IPS DF 6.9 (cell line): Measurements from ENCODE around the gene NOXA1.
"Not testable (repeated sequence)": the region's sequence is repeated elsewhere in the genome, so short reads cannot be mapped to it uniquely, and the experiment has no call there.

Experiments used
- DNase-seq: peaks from one replicate; pipeline ENCODE4 v3.0.0-alpha.2; 2013; ENCODE audit warnings: low read depth, low spot score
- H3K27ac ChIP-seq: one replicate; pipeline ENCODE4 v1.5.1; 2013; ENCODE audit warnings: low read length, control low read depth
- H3K27me3 ChIP-seq: 2 replicates; pipeline ENCODE4 v1.6.1; 2013; ENCODE audit warnings: mild to moderate bottlenecking, low read length; ENCODE audit not compliant: control insufficient read depth, insufficient read depth
- H3K36me3 ChIP-seq: 2 replicates; pipeline ENCODE4 v1.6.1; 2013; ENCODE audit warnings: low read length; ENCODE audit not compliant: control insufficient read depth, insufficient read depth
- H3K4me1 ChIP-seq: 2 replicates; pipeline ENCODE4 v1.6.1; 2013; ENCODE audit warnings: low read length; ENCODE audit not compliant: control insufficient read depth, insufficient read depth
- H3K4me3 ChIP-seq: 2 replicates; pipeline ENCODE4 v1.5.1; 2013; ENCODE audit warnings: mild to moderate bottlenecking, low read length
- H3K9me3 ChIP-seq: 2 replicates; pipeline ENCODE4 v1.6.1; 2013; ENCODE audit warnings: low read length, inconsistent platforms; ENCODE audit not compliant: control insufficient read depth, insufficient read depth
- WGBS: extraction: QIAGEN DNeasy Blood & Tissue Kit; methylation state at CpG from one replicate; pipeline ENCODE4 v1.1.7; 2013; ENCODE audit warnings: mixed read lengths, missing lambda C conversion rate; ENCODE audit not compliant: insufficient read length, insufficient coverage; 5-methylcytosine and 5-hydroxymethylcytosine counted together

NOXA1 gene

GRCh38 chr9:137381501-137382443 lies 41.4 kb upstream of the NOXA1 start:
- no peaks in the 10 kb centered on the region; the same call in 1 of the 2 replicates for H3K36me3 ChIP-seq
- no peak for DNase-seq
- no CpG with 5 or more reads among the region's 53 CpGs for WGBS
- no peaks in the 10 kb centered on the region for H3K27me3 ChIP-seq
- H3K27ac ChIP-seq = no peak overlapping the region
- H3K4me3 ChIP-seq = no peak overlapping the region
- H3K9me3 ChIP-seq = no peaks in the 10 kb centered on the region
- no peaks in the 10 kb centered on the region; the same call in 1 of the 2 replicates for H3K4me1 ChIP-seq

GRCh38 chr9:137382444-137383080 lies 40.6 kb upstream of the NOXA1 start:
- no peak overlapping the region for H3K4me3 ChIP-seq
- H3K36me3 ChIP-seq = no peaks in the 10 kb centered on the region; the same call in 1 of the 2 replicates
- DNase-seq = no peak
- WGBS = no CpG with 5 or more reads among the region's 25 CpGs
- no peaks in the 10 kb centered on the region for H3K9me3 ChIP-seq
- H3K27me3 ChIP-seq = no peaks in the 10 kb centered on the region
- H3K4me1 ChIP-seq = no peaks in the 10 kb centered on the region; the same call in 1 of the 2 replicates
- H3K27ac ChIP-seq = no peak overlapping the region

- no peaks in the 10 kb centered on the region; the same call in 1 of the 2 replicates for H3K4me1 ChIP-seq
- no CpG with 5 or more reads among the region's 27 CpGs for WGBS
- DNase-seq = no peak
- H3K4me3 ChIP-seq = no peak overlapping the region
- no peaks in the 10 kb centered on the region for H3K9me3 ChIP-seq
- no peak overlapping the region for H3K27ac ChIP-seq
- H3K36me3 ChIP-seq = no peaks in the 10 kb centered on the region; the same call in 1 of the 2 replicates
- no peaks in the 10 kb centered on the region for H3K27me3 ChIP-seq
These were observed 40.0 kb upstream of the NOXA1 start for GRCh38 chr9:137383081-137383783.

GRCh38 chr9:137383784-137384756 lies 39.1 kb upstream of the NOXA1 start:
- Histone ChIP-seq H3K4me3 (no peak overlapping the region), H3K9me3 (no peaks in the 10 kb centered on the region), H3K27me3 (no peaks in the 10 kb centered on the region), H3K4me1 (no peaks in the 10 kb centered on the region; the same call in 1 of the 2 replicates), H3K27ac (no peak overlapping the region), H3K36me3 (no peaks in the 10 kb centered on the region; the same call in 1 of the 2 replicates)
- no CpG with 5 or more reads among the region's 39 CpGs for WGBS
- DNase-seq = no peak

DNA sequence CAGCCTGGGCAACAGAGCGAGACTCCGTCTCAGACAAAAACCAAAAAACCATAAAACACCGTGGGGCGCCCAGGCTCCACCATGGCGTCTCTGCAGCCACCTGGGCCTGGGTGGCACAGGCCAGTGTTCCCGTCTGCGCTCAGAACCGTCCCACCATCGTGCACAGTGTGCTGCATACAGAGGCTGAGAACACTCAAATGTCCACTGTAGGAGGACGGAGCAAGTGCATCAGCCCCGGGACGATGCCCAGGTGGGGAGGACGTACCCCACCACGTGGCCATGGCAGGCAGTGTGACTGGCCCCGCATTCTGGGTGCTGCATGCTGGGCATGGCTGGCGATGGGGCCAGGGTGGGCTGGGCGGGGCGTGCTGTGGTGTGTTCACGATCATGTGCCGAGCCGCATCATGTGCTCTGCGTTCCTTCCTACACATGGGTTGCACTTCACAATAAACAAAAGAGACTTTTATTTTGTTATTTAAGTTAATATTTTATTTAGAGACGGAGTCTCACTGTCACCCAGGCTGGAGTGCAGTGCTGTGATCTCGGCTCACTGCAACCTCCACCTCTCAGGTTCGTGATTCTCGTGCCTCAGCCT lies 38.0 kb upstream of the NOXA1 start:
- no peak for DNase-seq
- H3K9me3 ChIP-seq = no peaks in the 10 kb centered on the region
- no peaks in the 10 kb centered on the region for H3K27me3 ChIP-seq
- WGBS = no CpG with 5 or more reads among the region's 26 CpGs
- H3K4me3 ChIP-seq = no peak overlapping the region
- no peak overlapping the region for H3K27ac ChIP-seq
- H3K4me1 ChIP-seq = no peaks in the 10 kb centered on the region; the same call in 1 of the 2 replicates
- H3K36me3 ChIP-seq = no peaks in the 10 kb centered on the region; the same call in 1 of the 2 replicates

GRCh38 chr9:137386507-137387113 lies 36.6 kb upstream of the NOXA1 start:
- no CpG with 5 or more reads among the region's 12 CpGs for WGBS
- H3K36me3 ChIP-seq, H3K4me1 ChIP-seq, H3K4me3 ChIP-seq, DNase-seq, H3K27me3 ChIP-seq, H3K9me3 ChIP-seq, H3K27ac ChIP-seq: not testable (repeated sequence)

DNA sequence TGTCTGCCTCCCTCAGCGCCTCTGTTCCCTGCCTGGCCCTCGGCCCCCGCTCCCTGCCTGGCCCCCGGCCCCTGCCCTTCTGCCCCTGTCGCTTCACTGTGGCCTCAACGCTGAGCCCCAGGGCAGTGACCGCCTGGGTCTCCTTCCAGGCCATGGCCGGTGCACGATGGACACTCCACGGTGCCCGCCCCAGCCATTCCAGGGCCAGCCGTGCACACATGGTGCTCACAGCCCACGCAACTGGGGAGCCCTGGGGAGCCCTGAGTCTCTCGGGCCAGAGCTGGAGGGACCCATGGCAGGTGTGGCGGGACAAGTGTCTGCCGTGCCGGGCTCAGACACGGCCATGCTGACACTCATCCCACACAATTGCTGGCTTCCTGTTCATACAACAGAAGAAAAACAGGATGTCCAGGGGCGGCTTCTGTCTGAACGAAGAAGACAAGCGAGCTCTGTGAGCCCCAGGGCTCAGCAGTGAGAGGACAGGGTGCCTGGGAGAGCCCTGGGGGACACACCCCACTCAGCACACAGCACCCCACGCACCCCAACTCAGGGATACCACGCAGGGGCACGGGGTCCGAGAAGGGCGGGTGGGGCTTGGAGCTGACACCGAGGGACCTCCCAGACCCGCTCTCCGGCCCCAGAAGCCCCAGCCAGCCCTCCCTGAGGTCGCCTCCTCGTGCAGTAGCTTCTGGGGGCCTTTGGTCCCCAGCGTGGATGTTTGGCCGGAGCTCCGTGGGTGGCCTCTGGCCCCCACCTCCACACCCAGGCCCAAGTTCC lies 35.9 kb upstream of the NOXA1 start:
- Histone ChIP-seq H3K4me3 (no peak overlapping the region), H3K4me1 (no peaks in the 10 kb centered on the region; the same call in 1 of the 2 replicates), H3K27ac (no peak overlapping the region), H3K36me3 (no peaks in the 10 kb centered on the region; the same call in 1 of the 2 replicates), H3K27me3 (no peaks in the 10 kb centered on the region), H3K9me3 (no peaks in the 10 kb centered on the region)
- WGBS = no CpG with 5 or more reads among the region's 34 CpGs
- no peak for DNase-seq

DNA sequence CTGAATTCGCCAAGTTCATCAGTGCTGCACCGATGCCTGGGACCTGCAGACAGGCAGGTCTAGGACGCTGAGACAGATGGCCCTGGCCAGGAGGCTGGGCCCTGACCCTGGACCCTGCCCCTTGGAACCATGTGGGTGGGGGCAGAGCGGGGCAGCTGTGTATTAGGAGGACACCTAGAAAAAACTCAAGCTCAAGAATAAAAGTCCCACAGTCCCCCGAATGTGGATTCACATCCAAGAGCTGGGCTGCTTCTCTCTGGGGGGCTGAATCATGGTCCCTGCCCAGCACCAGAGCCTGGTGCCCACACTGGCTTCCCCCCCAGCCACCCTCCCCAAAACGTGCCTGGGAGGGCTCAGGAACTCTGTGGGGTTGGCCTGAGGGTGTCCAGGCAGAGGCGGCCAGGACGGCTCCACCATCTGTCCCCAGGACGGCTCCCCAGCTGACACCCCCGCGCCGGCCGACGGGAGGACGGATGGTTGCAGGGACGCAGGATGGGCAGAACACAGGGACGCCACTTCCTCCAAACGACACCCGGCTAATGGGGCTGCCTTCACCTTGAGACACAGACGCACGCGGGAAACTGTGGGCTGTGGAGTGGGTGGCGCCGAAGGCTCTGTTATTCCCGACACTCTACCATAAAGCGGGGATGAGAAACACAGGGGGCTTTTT lies 35.2 kb upstream of the NOXA1 start:
- Histone ChIP-seq H3K27ac (no peak overlapping the region), H3K4me3 (no peak overlapping the region), H3K27me3 (no peaks in the 10 kb centered on the region), H3K9me3 (no peaks in the 10 kb centered on the region), H3K4me1 (no peaks in the 10 kb centered on the region; the same call in 1 of the 2 replicates), H3K36me3 (no peaks in the 10 kb centered on the region; the same call in 1 of the 2 replicates)
- WGBS = no CpG with 5 or more reads among the region's 26 CpGs
- no peak for DNase-seq
